ENCODE results near the gene HOXB2. TPM values are rescaled to one million over a fixed set of nuclear protein-coding genes. Genes with fewer than 3 reads are reported as not detected.

The HOXB2 gene
- total RNA-seq, 6 experiments from 2014 or later = 1.1 to 1.9 (median 1.5) TPM

GRCh38 chr17:48517478-48517877 lies 27.4 kb downstream of the HOXB2 start:
- ATAC-seq = no peak
- WGBS (ENCODE audit: insufficient coverage, low coverage, low lambda C conversion rate, missing lambda C conversion rate) = 17% methylated on average over 3 of the region's 3 CpGs

GRCh38 chr17:48515925-48516900 lies 28.7 kb downstream of the HOXB2 start:
- H3K4me3 ChIP-seq = no peak overlapping the region
- DNase-seq = no peak
- intact Hi-C loops (cut with DNase I) = no loop called here
- H3K9me3 ChIP-seq = no peaks in the 10 kb centered on the region
- ATAC-seq = no peak
- H3K27ac ChIP-seq = no peak overlapping the region
- H3K4me1 ChIP-seq = no peaks in the 10 kb centered on the region
- no peaks in the 10 kb centered on the region for H3K27me3 ChIP-seq
- TF ChIP-seq CTCF (IDR thresholded peaks at IDR 0.05) (no peak), POLR2A (IDR thresholded peaks at IDR 0.05) (no peak)
- WGBS (ENCODE audit: insufficient coverage, low coverage, low lambda C conversion rate, missing lambda C conversion rate) = 23% methylated on average over 3 of the region's 3 CpGs
- H3K36me3 ChIP-seq = no peaks in the 10 kb centered on the region

More at GRCh38 chr17:48517478-48517877, 27.4 kb downstream of the HOXB2 start:
- H3K4me1 ChIP-seq = no peaks in the 10 kb centered on the region
- intact Hi-C loops (cut with DNase I) = no loop called here
- H3K4me3 ChIP-seq = no peak overlapping the region
- H3K9me3 ChIP-seq = no peaks in the 10 kb centered on the region
- no peak overlapping the region for H3K27ac ChIP-seq
- TF ChIP-seq CTCF (IDR thresholded peaks at IDR 0.05) (no peak), POLR2A (IDR thresholded peaks at IDR 0.05) (no peak)
- no peaks in the 10 kb centered on the region for H3K27me3 ChIP-seq
- DNase-seq = no peak
- no peaks in the 10 kb centered on the region for H3K36me3 ChIP-seq

GRCh38 chr17:48514477-48514876 lies 30.4 kb downstream of the HOXB2 start:
- H3K27ac ChIP-seq = no peak overlapping the region
- H3K4me3 ChIP-seq = no peak overlapping the region
- ATAC-seq = no peak
- H3K27me3 ChIP-seq = no peaks in the 10 kb centered on the region
- DNase-seq = no peak
- no peaks in the 10 kb centered on the region for H3K36me3 ChIP-seq
- TF ChIP-seq POLR2A (IDR thresholded peaks at IDR 0.05) (no peak), CTCF (IDR thresholded peaks at IDR 0.05) (no peak)
- intact Hi-C loops (cut with DNase I) = no loop called here
- 46% methylated on average over 2 of the region's 2 CpGs for WGBS (ENCODE audit: insufficient coverage, low coverage, low lambda C conversion rate, missing lambda C conversion rate)
- H3K9me3 ChIP-seq = no peaks in the 10 kb centered on the region
- no peaks in the 10 kb centered on the region for H3K4me1 ChIP-seq

- H3K9me3 ChIP-seq = no peaks in the 10 kb centered on the region
- no peak overlapping the region for H3K4me3 ChIP-seq
- no peak overlapping the region for H3K27ac ChIP-seq
- intact Hi-C loops (cut with DNase I) = no loop called here
- H3K4me1 ChIP-seq = no peaks in the 10 kb centered on the region
- H3K36me3 ChIP-seq = no peaks in the 10 kb centered on the region
- ATAC-seq (no peak), DNase-seq (no peak)
- TF ChIP-seq CTCF (IDR thresholded peaks at IDR 0.05) (no peak), POLR2A (IDR thresholded peaks at IDR 0.05) (no peak)
- H3K27me3 ChIP-seq = no peaks in the 10 kb centered on the region
- WGBS (ENCODE audit: insufficient coverage, low coverage, low lambda C conversion rate, missing lambda C conversion rate) = 33% methylated on average over 4 of the region's 6 CpGs
Measured at GRCh38 chr17:48513666-48514455, 31.0 kb downstream of the HOXB2 start.

Data from right lobe of liver (tissue), 6 donors.